Effector CD8-positive, alpha-beta T cell (primary cell): Measurements from ENCODE around the gene KIF1A.

Source experiments
- DNase-seq: peaks from one replicate; lab custom pipeline; 2025; lab: John Stamatoyannopoulos, UW

Gene KIF1A

DNA sequence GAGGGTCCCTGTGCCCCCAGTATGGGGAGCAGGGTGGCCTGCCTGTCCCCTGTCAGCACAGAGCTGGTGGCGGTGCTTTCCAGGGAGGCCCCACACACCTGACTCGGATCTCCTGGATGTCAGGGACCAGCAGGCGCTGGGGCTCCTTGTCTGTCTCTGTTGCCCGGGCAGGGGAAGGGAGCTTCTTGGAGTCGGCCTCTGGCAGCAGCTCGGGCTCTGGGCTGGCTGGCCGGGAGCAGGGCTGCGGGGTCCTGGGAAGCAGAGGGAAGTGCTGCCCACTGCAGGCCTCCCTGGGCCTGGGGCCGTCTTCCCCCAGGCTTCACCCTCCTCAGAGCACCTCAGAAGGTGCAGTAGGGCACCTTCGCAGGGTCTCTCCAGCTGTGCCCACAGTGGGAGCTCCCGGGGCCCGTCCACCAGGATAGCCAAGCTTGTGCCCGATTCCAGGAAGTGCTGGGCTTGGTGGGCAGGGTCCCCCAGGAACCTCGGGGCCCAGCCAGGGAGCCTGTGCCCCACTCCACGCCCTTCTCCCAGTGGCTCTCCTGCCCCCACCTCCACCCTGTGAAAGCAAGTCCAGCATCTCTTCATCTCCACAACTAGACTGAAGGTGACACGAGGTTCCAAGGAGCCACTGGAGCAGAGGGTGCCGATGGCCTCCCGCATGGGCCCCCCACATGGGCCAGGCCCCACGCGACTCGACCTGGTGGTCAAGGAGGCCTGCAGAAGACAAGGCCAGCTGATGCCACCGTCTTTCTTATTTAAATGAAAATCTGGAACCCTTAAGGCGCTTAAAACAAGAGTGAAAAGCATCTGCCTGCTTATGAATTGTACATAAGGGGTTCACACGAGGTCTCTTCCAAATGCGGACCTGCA lies 100.1 kb downstream of the KIF1A start:
- no peak for DNase-seq

DNA sequence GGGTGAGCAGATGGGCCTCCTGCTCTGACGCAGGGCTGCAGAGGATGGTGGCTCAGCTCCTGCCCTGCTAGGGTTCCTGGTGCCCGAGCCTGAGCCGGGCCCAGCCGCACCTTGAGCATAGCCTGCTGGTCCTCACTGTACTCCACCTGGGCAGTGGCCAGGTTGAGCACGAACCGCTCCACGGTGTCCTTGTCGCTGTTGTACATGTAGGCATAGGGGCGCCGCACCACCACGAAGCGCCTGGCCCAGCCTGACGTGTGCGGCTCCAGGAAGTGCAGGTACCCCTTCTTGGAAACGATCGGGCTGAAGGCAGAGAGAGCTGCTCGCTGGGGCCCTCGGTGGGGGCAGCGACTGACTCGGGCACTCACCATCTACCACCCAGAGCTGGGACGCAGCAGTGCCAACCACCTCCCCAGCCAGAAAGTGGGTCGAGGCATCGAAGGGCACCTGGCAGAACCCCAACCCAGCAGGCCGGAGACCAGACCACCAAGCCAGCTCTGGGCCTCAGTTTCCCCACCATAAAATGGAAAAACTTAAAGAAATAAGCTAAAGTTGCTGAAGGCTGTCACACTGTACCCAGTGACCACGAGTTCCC lies 101.0 kb downstream of the KIF1A start:
- no peak for DNase-seq

DNA sequence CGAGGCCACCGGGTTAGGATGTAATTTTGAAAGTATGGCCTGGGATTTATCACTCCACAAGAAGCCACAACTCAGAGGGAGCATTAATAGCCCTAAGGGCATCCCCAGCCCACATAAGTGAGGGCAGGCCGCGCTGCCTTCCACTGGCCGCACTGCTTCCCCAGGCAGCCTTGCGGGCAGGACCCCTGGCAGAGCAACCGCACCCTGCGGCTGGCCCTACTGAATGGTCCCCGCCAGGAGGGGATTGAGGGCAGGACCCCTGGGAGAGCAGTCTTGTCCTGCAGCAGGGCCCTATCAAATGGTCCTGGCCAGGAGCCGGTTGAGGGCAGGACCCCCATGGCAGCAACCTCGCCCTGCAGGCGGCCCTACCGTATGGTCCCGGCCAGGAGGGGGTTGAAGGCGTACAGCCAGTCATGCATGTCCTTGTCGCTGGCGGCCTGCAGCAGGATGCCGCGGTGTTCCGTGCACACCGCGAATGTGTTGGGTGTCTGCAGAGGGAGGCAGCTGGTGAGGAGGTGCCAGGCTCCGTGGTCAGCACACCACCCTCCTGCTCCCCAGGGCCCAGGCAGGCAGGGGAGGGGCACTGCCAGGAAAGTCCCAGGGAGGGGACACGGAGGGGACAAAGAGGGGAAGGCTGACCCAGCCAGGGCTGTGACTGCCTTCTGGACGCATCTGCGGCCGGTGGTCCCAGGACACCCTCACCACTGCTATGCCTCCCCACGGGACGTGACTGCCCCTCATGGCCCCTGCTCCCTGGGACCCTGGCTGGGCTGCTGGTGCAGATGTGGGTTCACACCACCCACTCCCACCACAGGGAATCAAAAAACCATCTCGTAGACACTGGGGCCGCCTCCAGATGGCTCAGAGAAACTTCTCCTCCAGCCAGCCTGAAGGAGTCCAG lies 102.1 kb downstream of the KIF1A start:
- no peak for DNase-seq

DNA sequence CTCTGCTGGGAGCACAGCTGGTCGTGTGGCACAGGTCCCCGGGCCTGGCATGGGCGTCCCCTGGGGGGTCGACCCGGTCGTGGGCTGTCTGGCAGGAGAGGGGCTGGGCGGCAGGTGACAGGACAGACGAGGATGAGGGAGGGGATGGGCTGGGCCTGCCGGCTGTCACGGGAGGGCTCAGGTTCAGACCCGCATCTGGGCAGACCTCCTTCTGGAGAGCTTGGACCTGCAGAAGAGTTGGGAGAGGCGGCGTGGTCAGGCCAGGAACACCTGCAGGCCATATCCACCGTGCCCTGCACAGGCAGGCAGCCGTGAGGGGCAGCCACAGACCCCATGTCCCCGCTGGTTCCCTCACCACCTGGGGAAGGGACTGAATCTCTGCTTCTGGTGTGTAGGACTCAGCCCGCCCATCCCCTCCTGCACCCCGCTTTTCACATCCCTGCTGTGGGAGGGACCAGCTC lies 102.8 kb downstream of the KIF1A start:
- no peak for DNase-seq

DNA sequence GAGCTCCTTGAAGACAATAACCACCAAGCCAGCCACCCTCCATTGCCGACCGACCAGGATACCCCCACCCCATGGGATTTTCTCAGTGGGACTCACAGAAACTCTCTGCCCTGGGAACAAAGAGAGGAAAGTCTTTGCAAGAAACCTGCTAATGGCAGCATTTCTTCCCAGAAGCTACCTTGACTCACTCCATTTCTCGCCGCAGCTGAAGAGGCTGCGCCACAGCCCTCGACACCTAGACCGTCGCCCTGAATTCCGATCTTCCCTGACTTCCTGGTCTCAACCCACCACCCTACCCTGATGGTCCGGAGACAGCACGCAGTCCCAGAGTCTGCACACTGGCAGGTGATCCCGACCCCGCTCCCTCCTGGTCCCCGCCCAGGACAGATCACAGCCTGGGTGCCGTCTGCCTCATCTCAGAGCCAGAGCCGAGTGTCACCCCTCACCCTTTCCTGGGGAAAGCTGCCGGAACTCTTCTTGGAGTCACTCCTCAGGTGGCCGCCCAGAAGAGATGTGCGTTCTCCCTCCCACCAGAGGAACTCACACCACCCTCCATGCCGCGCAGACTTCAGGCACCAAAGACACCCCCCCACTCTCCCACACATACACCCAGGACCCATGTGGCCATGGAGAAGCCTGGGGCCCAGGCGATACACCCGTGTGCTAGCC lies 103.8 kb downstream of the KIF1A start:
- no peak for DNase-seq

DNA sequence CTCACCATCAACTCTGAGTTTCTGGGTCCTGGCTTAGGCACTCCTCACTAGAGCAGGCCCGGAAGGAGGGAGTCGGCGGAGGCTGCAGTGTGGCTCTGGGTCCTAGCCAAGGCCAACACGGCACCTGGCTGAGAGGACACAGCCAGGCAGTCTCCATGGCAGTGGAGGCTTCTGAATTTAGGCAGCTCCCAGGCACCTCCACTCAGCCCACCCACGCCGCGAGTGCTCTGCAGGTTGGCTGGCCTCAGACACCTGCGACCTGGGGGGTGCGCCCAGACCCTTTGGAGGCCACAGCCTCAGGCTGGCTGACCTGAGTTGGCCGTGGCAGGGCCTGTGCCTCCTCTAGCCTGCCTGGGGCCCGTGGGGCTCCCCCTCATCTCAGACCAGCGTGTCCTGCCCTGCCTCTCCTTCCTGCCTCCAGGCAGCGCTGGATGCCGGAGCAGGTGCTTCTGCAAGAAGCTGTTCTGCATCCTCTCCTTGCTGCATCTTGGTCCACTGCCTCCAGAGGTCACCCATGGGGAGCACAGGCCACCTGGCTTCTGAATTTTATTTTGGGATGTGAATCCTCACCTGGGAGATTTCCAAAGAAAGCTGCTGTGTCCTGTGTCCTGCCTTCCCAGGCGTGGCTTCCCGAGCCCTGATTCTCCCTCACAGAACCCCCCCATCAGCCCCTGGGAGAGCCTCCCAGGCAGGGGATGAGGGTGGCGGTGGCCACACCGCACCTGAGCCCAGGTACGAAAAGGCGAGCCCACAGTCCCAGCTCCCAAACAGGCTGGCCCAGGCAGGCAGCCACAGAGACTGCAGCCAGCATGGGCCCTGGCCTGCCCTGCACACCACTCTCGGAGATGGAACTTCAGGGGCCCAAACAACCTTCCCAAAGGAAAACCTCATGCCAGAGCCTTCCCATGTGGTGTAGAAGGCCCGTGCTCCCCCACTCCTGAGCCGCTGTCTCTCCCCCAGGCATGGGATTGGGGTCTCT lies 105.0 kb downstream of the KIF1A start:
- no peak for DNase-seq

DNA sequence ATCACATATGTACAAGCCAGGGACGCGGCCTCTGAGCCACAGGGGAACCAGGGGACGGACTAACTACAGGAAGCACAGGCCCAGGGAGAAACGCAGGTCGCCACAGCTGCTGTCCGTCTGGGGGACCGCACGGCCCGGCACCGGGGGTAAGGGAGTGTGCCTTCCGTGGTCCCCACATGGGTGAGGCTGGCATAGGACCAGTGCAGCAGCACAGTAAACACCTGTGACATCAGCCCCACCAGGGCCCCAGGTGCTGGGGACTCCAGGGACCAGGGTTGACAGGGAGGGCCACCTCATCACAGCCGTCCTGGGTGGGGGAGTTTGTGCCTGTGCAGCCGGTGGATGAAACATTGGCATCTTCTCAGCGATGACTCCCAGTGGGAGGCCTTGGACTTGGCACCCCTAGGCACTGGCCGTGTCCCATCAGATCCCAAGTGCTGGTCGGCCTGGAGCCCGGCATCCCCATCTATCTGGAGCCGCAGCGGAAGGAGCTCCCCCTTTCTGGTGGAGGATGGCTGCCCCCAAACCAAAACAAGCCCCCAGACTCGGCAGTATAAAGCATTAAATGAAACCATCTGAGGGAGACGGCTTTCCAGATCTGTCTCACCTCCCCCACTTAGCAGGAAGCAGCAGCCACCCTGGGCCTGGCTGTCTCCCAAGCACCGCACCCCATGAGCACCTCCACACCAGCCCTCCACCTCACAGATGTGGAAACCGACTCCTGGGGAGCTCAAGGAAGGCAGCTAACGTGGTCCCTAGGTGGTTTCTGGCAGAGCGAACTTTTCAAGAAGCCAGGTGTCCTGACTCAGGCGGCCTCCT lies 105.9 kb downstream of the KIF1A start:
- DNase-seq, result no peak

DNA sequence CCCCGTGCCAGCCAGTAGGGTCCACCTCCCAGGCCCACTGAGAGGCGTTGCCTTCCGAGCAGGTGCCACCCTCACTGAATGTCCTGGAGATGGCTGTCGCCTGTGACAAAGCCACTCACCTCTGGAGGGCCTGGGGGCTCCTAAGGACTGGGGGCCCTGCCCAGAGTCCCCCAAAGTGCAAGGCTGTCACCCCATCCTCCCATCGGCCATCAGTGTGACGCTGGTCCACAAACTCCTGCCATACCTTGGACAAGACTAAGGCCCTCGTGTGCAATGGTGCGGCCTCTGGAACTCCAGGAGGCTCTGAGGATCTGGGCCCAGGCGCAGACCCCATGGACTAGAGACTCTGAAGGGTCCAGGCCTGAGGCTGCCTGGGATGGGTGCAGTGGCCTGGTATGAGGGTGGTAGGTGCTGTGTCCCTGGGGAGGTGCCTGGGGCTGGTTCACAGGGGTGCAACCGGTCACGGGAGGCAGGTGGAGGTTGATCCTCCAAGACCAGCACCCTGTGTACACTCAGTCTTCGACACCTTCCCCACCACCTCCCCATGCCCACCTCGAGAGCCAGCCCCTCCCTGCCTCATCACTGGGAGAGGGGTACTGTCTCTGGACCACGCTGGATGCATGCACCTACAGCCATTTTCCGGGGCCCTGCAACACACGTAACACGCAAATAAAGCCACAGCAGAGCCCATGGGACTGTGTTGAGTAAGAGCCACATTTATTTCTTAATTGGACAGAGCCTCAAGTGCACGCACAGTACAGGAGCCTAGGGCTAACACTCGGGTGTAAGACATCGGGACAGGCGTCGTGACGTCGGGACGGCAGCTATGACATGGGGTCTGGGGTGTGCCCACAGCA lies 106.7 kb downstream of the KIF1A start:
- DNase-seq, result no peak

DNA sequence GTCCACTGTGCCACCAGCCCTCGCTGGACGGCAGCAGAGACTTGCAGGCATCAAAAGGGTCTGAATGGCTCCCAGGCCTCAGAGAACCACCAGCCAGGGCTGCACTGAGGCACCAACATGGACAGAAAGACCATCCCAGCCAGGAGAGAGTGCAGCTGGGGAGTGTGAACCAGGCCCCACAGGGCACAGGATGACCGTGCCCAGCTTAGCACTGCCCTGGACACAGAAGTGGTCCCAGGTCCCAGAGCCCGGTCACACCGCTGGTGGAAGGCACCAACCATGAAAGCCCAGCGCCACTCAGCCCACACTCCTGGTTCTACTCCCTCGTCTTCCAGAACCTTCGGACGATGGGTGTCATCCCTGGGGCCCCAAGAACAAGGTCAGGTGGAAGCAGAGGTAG lies 107.9 kb downstream of the KIF1A start:
- DNase-seq, result no peak

DNA sequence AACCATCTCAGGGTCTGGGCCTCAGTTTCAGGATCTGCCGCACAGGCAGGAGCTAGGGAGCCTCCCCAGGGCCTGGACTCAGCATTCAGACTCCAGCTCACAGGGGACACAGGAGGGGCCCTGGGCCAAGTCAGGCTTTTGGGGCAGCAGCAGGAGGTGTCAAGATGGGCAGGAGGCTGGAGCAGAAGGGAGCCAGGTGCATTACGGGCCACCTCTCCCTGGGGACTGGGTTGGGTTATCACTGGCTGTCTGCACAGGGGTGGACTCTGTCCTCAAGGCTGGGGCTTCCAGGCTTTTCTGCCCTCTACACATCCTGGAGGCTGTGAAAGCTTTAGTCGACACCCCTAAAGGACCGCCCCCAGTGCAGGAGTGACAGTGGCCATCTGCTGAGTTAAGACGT lies 108.3 kb downstream of the KIF1A start:
- no peak for DNase-seq

DNA sequence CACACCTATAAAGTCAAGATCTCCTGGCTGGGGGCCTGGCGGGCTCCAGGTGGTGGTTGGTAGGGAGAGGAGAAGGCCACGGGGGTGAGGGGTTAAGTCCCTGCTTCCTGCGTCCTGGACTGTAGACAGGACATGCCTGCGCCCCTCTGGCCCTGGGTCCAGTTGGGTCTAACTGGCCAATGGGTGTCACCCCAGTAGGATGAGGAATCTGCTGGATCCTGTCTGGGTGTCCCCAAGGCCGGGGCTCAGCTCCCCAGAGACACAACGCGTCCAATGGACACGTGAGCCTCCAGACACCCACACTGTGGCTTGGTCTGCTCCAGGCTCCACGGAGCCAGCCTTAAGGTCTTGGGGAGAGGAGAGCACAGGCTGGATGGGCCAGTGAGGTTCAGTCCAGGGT lies 108.7 kb downstream of the KIF1A start:
- no peak for DNase-seq

DNA sequence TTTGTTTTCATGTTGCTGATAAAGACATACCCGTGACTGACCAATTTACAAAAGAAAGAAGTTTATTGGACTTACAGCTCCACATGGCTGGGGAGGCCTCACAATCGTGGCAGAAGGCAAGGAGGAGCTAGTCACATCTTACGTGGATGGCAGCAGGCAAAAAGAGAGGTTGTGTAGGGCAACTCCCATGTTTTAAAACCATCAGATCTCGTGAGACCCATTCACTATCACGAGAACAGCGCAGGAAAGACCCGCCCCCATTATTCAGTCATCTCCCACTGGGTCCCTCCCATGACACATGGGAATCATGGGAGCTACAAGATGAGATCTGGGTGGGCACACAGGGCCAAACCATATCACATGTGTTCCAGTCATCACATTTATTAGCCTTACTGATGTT lies 111.6 kb downstream of the KIF1A start:
- DNase-seq, result no peak

DNA sequence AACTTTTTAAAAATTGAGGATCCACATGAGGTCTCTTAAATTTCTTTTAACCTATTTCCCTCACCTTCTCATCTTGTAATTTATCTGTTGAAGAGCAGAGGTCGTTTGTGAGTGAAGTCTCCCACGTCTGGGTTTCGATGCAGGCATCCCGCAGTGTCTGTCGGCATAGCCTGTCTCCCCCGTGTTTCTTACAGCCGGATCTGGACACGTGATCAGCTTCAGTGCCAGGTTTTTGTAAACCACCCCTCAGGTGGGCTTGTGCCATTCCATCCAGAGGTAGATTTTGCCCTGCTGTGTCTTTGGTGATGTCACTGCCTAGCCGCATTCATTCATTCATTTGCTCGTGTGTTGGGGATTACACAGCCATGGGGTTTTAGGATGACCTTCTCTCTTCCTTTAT lies 112.2 kb downstream of the KIF1A start:
- no peak for DNase-seq

DNA sequence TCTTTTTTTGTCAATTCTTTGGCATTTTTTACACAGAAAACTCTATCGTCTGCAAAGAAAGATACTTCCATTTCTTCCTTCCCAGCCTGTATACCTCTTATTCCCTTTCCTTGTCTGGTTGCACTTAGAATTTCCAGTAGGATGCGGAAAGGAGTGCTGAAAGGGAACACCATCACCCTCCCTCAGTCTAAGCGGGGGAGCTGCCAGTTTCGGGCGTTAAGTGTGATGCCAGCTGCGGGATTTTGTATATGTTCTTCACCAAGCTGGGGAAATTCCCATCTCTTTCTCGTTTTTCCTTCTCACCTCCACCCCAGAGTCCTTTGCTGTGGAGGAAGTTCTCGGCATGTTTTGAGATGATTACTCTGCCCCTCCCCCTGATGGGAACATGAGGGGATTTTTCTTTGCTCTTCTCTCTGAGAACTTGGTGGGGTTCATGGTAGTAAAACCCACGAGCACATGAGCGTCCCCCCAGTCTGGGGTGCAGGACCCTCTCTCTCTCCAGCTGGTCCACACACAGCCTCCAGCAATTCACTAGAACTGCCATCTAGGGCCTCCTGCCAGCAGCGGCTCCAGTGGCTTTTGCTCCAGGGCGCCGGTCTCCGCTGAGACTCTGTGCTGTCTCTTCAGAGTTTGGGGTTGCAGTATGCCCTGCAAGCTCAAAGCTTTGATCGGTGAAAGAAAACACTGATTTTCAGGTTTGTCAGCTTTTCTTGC lies 112.8 kb downstream of the KIF1A start:
- no peak for DNase-seq

DNA sequence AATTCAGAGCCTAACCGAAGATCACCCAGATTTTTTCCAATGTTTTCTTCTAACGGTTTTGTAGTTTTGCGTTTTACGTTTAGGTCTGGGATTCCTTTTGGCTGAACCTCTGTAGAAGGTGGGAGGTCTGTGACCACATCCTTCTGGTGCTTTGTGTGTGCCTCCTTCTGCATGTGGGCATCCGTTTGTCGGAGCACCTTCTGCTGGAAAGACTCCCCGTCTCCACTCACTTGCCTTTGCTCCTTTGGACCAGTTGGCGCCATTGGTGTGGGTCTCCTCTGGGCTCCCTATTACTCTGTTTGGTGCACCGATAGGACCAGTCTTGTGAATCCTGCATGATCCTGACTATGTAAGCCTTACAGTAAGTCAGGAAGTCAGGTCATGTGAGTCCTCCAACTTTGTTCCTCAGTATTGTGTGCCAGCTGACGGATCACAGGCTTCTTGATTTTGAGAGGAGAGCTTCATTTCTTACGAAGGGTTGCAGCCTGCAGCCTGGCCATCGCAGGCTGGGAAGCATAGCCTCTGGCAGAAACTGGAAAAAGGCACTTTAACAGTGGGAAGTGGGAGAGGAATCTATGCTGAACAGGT lies 114.7 kb downstream of the KIF1A start:
- no peak for DNase-seq

DNA sequence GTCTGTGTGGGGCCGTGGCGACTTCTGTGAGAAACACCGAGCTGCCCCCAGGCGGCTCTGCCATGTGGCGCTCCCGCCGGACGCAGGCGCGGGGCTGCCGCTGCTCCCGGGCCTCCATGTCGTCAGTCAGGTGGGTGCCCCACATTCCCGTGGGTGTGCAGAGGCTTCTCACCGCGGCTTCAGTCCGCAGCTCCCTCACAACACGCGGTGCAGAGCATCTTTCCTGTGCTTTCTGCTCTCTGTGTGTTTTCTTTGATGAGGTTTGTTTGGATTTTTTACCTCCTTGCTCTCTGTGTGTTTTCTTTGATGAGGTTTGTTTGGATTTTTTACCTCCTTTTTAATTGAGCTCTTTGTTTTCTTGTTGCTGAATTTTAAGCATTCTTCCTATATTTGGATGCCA lies 115.4 kb downstream of the KIF1A start:
- no peak for DNase-seq

DNA sequence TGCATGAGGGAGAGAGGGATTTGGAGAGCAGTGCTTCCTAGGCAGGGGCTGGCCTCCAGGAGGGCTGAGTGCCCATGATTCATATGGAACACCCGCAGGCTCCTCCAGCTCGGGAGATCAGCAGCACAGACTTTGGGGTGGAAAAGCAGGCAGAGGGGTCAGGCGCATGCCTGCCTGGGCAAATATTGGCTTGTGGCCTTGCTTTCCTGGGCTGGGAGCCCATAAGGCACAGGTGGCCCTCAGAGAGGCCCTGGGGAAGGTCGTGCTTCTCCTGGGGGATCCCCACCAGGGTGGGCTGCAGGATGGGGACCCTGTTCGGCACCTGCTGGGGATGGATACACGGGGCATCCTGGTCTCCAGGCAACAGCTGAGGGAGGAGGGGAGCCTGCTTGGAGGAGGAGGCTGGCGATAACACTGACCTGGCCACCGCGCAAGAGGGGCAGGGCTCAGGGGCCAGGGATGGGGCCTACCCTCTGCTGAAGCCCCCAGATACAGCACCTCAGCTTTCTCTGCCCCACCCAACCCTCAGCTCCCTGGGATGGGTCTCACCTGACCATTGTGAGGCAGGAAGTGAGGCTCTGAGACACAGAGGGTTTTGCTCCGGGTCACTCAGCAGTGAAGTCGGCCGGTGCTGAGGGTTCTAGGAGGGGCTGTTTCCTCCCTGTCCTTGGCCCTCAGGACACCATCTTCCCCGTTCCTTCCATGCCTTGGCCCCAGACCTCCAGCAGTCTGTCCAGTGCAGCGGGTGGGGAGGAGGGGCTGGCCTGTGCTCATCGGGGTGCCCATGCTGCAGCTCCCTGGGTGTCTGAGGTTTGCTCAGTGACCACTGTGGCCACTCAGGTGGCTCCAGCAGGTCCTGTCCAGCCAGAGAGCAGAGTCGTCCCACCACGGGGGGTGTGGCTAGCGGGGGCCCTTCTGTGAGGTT lies 116.3 kb downstream of the KIF1A start:
- no peak for DNase-seq
